D721Med (cell line): ENCODE data around the gene ZNF839.
"Not testable (repeated sequence)": the region's sequence is repeated elsewhere in the genome, so short reads cannot be mapped to it uniquely, and the experiment has no call there.

ENCODE experiments used
- DNase-seq: peaks from one replicate; pipeline ENCODE4 v3.0.0; 2011; ENCODE audit warnings: low spot score; ENCODE audit not compliant: insufficient read length
- FAIRE-seq: peaks from 2 replicates; lab custom pipeline; 2011; peaks lifted over from hg19 to GRCh38; lab: Jason Lieb, UNC
- CTCF ChIP-seq: IDR thresholded peaks from 2 replicates; pipeline ENCODE4 v1.5.1; 2012; ENCODE audit warnings: mild to moderate bottlenecking, control low read depth; ENCODE audit not compliant: insufficient read depth; ENCODE audit errors: missing control alignments

ZNF839 gene

GRCh38 chr14:102344084-102344483 lies 24.5 kb downstream of the ZNF839 start:
- no peak for TF ChIP-seq CTCF

GRCh38 chr14:102344485-102344884 lies 24.9 kb downstream of the ZNF839 start:
- DNase-seq (no peak), FAIRE-seq (no peak)
- no peak for TF ChIP-seq CTCF

More at GRCh38 chr14:102344084-102344483, 24.5 kb downstream of the ZNF839 start:
- DNase-seq = no peak
- no peak for FAIRE-seq

GRCh38 chr14:102345232-102345631 lies 25.7 kb downstream of the ZNF839 start:
- no peak for FAIRE-seq
- no peak for DNase-seq
- no peak for TF ChIP-seq CTCF

- TF ChIP-seq CTCF = no peak
- FAIRE-seq = no peak
- no peak for DNase-seq
Observed at GRCh38 chr14:102346645-102347044, 27.1 kb downstream of the ZNF839 start.

- DNase-seq (no peak), FAIRE-seq (no peak)
- TF ChIP-seq CTCF = no peak
Observed at GRCh38 chr14:102348376-102348775, 28.8 kb downstream of the ZNF839 start.

GRCh38 chr14:102351023-102351422 lies 31.5 kb downstream of the ZNF839 start:
- FAIRE-seq = no peak

GRCh38 chr14:102351593-102351992 lies 32.0 kb downstream of the ZNF839 start:
- DNase-seq, FAIRE-seq: not testable (repeated sequence)

More at GRCh38 chr14:102351023-102351422, 31.5 kb downstream of the ZNF839 start:
- DNase-seq = no peak
- no peak for TF ChIP-seq CTCF

- no peak for FAIRE-seq
- no peak for DNase-seq
- no peak for TF ChIP-seq CTCF
Observed at GRCh38 chr14:102352213-102352612, 32.7 kb downstream of the ZNF839 start.
